AG09309 (cell line): ENCODE measurements around the gene GPR35.

Source experiments
- DNase-seq: peaks from one replicate; pipeline ENCODE4 v3.0.0-alpha.2; 2010; ENCODE audit warnings: low read depth
- H3K4me3 ChIP-seq: 2 replicates; pipeline ENCODE4 v1.5.1; 2011; ENCODE audit warnings: mild to moderate bottlenecking, low read depth, low read length, moderate library complexity; ENCODE audit not compliant: control insufficient read depth
- TF ChIP-seq, protein P1 (sequence below): IDR thresholded peaks from 2 replicates; pipeline ENCODE4 v1.5.1; 2011; ENCODE audit warnings: mild to moderate bottlenecking, low read depth, low read length, inconsistent platforms; ENCODE audit not compliant: insufficient read depth, control insufficient read depth; ENCODE audit errors: missing control alignments

The GPR35 gene

DNA sequence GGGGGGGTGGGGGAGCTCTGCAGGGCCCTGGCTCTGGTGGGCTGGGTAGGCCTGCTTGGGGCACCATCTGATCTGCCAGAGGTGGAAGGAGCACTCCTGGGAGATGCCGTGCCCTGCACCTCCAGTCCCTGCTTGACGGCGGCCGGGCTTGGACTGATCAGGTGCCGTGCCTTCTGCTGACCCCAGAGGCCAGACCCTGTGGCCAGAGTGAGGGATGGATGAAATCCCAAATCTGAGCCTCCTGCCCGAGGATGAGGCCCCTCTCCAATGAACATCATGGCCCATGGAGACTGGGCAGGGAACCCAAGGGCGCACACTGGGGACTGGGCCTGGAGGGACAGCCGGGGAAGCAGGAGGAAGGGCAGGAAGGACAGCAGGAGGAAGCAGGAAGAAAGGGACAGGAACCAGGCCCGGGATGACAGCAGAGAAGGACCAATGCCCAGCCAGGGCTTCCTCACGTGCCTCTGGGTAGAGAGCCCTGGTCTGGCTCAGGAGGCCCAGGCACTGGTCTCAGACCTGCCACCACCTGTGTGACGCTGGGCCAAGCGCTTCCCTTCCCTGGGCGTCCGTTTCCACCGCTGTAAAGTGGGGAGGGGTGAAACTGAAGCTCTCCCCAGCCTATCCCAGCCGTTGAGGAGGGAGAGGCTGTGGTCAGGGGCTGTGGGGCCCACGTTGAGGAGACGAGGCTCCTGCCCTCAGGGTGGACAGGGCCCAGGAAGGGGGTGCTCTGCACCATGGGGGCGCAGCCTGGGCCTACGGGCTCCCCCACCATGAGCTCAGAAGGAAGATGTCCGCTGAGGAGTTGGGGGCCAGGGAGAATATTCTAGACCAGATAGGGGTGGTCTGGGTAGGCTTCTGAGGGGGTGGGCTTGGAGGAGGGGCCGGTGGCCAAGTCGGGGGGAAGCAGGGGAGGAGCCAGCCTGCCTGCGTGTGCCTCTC is 1.0 kb upstream of the GPR35 start:
- DNase-seq, result no peak
- no peak overlapping the region for H3K4me3 ChIP-seq
- TF ChIP-seq, protein P1, sequence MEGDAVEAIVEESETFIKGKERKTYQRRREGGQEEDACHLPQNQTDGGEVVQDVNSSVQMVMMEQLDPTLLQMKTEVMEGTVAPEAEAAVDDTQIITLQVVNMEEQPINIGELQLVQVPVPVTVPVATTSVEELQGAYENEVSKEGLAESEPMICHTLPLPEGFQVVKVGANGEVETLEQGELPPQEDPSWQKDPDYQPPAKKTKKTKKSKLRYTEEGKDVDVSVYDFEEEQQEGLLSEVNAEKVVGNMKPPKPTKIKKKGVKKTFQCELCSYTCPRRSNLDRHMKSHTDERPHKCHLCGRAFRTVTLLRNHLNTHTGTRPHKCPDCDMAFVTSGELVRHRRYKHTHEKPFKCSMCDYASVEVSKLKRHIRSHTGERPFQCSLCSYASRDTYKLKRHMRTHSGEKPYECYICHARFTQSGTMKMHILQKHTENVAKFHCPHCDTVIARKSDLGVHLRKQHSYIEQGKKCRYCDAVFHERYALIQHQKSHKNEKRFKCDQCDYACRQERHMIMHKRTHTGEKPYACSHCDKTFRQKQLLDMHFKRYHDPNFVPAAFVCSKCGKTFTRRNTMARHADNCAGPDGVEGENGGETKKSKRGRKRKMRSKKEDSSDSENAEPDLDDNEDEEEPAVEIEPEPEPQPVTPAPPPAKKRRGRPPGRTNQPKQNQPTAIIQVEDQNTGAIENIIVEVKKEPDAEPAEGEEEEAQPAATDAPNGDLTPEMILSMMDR, result no peak

DNA sequence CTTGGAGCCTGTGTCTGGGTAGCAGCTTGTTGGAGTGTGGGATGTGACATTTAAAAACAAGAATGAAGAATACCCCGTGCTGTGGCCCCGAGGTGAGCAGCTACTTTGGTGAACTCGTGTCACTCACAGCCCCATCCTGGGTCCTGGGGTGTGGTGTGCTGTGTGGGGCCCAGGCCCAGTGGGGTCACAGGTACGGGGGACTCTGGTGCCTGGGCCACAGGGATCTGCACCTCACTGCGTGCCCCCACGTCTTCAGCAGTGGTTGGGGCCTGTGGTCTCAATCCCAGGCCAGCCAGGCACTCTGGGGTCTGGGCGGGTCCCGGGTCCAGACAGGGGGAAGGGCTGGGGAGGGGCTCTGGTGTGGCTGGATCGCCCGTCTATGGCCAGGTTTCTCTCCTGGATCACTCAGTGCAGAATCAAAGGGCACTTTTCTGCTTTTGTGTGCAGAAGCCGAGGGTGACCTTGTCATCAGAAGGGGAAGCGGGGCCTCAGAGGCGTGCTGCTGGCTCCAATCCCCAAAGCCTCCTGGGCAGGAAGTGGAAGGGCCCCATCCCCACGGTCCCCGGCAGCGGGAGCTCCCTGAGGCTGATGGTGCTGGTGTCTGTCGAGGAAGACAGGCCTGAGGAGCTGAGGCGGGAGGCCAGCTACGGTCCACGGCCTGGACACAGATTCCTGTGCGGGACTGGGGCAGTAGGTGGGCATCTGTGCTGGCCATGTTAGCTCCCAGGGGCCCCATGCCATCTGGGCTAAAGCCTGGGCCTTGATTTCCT is 1.4 kb downstream of the GPR35 start:
- DNase-seq, result no peak
- TF ChIP-seq, protein P1, result no peak
- no peak overlapping the region for H3K4me3 ChIP-seq

DNA sequence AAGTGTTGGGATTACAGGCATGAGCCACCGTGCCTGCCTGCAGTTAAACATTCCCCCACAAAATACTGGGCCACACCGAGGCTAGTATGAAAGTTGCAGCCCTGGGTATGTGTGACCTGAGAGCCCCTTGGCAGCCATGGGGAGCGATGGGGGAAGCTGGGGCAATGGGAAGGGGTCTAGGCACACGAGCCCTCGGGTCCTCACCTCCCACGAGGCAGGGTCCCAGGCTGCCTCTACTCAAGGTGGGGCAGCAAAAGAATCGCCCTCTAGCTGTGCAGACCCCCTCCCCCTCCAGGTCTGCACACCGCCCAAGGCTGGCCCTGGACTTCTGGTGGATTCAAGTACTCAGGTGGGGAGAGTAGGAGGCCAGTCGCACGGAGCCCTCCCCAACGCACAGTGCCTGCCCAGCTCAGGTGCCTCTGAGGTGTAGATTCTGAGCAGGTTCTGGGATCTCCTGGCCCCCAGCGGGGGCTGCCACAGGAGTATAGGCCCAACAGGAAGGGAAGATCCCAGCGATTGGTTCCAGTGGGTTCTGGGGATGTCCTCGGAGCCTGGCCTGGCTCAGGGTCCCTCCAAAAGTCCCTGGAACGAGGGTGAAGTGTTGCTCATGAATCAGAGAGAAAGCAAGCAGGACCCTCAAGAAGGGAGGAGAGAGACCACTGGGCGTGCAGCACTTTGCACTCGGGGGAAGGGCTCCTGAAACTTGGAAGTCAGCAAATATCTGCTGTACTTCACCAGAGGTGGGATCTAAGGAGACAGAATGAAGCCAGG is 2.6 kb downstream of the GPR35 start:
- TF ChIP-seq, protein P1, result no peak
- DNase-seq, result no peak
- H3K4me3 ChIP-seq, result no peak overlapping the region

DNA sequence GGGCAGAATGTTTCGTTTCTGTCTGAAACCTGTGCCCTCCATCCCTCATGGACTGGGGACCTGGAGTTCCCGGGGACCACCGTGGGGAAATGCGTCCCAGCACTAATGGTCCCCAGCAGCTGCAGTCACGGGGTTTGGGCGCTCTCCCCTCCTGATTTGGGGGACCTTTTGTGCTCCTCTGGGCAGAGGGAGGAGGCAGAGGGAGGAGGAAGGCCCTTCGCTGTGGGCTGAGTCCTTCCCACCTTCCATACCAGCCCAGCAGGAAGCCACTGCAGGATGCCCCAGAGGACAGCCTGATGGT is 3.2 kb downstream of the GPR35 start:
- TF ChIP-seq, protein P1, result no peak
- H3K4me3 ChIP-seq, result no peak overlapping the region
- DNase-seq, result no peak

- no peak for DNase-seq
- H3K4me3 ChIP-seq, result no peak overlapping the region
- TF ChIP-seq, protein P1, result no peak
Observed at GRCh38 chr2:240628808-240629618, 3.7 kb downstream of the GPR35 start.

DNA sequence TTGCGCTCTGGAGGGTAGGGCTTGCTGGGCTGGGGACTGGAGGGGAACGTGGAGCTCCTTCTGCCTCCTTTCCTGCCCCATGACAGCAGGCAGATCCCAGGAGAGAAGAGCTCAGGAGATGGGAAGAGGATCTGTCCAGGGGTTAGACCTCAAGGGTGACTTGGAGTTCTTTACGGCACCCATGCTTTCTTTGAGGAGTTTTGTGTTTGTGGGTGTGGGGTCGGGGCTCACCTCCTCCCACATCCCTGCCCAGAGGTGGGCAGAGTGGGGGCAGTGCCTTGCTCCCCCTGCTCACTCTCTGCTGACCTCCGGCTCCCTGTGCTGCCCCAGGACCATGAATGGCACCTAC is 4.3 kb downstream of the GPR35 start:
- TF ChIP-seq, protein P1, result no peak
- DNase-seq, result no peak

More for the DNA sequence above, 4.3 kb downstream of the GPR35 start:
- H3K4me3 ChIP-seq, result no peak overlapping the region
